GM19455 (cell line): Measurements from ENCODE around the gene MFNG.

Experiments
- ATAC-seq: cut with Tn5 transposase; IDR thresholded peaks from one replicate; pipeline ENCODE4 v1.9.1; 2021; ENCODE audit not compliant: unreplicated experiment

MFNG gene

DNA sequence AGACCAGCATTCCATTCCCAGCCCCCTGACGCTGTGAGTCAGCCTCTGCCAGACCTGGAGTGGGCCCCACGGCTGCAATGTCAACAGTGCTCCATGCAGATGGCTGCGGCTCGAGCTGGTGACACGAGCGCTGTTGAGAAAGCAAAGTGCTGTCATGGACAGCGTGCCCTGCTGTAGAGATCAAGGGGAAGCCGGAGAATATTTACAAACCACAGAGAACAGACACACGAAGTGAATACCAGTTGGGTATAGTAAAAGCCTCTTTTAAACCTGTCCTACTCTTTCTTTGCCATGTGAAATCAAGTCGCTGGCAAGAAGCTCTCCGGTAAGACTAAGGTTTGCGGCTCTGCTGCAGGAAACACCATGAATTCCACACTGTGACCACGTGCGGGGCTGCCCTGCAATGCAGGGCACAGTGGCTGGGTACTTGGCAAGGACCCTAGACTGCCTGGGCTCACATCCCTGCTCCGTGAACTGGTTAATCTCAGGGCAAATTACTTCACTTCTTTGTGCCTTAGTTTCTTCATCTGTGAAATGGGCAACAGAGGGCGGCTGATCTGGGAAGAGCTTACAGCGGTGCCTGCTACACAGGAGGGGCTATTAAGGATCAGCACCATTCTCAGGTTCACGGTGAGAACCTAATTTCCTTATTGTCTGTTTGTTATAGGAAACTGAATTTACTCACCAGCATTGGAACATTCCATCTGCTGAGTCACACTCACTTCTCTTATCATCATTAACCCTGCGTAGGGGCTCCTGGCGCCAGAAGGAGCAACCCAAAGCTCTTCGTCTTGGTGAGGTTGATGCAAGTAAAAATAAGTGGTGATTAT, 31.1 kb downstream of the MFNG start:
- ATAC-seq, result no peak

DNA sequence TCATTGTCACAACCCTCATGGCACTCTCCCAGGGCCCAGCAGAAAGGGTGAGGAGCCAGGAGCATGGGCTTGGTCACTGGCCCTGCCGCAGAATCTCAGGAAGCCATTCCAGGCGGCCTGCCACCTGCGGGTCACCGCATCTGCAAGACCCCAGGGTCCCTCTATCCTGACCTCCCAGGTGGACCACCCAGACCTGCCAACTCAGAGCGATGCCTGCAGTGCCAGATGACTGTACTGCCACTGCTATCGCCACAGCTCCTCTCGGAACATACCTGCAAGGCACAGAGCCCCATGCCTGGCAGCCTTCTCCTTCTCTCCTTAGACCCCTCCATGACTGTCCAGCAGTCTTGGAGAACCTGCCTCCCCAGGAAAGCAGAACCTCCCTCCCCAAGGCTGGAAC, 32.5 kb downstream of the MFNG start:
- no peak for ATAC-seq

GRCh38 chr22:37451218-37451617, 35.0 kb downstream of the MFNG start:
- no peak for ATAC-seq

DNA sequence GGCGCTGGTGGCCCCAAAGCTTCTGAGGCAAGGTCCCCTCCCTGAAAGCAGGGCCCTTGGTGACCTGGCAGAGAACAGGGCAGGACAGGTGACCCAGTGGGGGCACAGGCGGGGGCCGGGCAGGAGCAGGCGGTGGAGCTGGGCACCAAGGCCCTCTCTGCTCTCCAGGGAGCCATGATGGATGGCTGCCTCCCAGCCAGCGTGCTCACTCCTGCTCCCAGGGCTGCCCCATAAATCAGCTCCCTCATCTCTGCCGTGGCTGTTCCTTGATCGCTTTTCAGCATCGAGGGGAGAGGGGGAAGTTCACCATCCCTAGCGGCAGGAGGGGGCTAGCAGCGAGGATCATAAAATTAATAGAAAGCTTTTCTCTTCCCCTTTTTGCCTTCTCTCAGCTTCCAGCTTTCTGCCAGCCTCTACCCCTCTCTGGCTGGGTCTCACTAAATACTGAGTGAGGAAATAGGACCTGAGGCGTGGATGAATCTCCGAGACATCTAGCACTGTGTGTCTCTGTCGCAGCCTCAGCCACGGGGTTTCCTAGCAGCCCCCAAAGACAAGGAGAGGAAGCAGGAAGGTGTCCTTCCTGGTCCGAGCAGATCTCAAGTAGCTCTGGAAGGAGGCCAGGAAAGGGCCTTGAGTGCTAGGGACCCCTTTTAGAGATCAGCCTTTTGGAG, 36.7 kb downstream of the MFNG start:
- no peak for ATAC-seq

GRCh38 chr22:37448516-37449127, 37.6 kb downstream of the MFNG start:
- no peak for ATAC-seq

DNA sequence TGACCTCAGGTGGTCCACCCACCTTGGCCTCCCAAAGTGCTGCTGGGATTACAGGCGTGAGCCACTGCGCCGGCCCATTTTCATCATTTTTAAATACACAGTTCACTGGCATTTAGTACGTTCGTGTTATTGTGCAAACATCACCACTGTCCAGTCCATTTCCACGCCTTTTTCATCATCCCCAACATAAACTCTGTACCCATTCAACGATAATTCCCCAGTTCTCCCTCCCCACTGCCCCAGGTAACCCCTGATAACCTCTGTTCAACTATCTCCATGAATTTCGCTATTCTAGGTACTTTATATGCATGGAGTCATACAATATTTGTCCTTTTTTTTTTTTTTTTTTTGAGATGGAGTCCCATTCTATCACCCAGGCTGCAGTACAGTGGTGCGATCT, 40.7 kb downstream of the MFNG start:
- ATAC-seq, result no peak

DNA sequence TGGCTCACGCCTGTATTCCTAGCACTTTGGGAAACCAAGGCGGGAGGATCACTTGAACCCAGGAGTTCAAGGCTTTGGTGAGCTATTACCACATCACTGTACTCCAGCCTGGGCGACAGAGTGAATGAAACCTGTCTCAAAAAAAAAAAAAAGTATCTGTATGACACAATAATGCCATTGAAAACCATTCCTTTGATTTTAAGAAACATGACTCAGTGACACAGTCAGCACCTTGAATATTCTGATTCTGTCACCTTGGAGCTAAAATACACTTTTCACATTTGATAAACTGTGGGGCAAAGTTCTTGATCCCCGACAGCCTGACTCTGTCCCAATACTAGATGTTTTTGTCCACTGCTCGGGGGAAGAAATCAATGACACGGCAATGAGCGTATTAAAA, 42.2 kb downstream of the MFNG start:
- no peak for ATAC-seq

DNA sequence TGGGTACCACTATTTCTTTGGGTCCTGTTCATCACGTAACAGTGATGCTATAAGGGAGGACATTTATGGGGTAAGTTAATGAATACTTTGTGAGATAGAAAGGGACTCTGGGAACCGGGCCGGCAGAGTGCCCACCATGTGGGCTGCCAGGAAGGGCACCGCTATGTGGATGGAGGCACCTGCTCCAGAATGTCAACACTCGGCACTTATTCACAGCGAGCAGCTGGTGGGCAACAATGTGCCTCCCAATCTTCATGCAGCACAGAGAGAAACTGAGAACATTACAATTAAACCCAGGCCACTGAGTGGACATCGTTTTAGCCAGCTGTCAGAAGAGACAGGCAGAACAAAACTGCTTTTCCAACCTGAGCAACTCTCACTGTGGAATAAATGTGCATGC, 43.1 kb downstream of the MFNG start:
- ATAC-seq, result no peak

DNA sequence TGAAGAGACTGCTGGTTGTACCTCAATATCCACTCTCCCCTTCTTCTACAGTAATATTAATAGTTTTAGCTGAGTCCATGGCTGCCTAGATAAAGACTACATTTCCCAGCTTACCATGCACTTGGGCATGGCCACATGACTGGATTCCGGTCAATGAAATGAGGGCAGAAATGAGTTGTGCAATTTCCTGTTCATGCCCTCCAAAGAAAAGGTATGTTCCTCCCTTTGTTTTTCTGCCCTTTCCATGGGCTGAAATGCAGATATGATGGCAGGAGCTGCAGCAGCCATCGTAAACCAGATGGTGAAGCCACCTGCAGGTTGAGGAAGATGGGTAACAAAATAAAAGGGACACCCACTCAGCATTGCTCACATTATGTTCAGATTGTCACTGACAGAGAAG, 43.6 kb downstream of the MFNG start:
- no peak for ATAC-seq

DNA sequence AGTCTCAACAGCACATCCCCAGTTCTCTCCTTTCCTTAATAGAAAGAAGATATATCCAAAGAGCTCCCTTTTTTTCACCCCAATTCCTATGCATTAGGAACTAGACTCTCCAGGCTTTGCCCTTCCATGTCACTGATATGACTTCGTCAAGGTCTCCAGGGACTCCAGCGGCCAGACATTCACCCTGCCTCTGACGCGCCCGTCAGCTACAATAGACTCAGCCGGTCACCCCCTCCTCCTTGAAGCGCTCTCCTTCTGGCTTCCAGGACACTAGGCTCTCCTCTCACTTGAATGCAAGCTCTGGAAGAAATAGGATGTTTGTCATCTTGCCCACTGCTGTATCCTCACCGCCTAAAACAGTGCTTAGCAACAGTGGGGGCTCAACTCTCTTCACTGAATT, 44.0 kb downstream of the MFNG start:
- ATAC-seq, result no peak

- ATAC-seq, result no peak
These were observed 45.3 kb downstream of the MFNG start for GRCh38 chr22:37440875-37441274.

DNA sequence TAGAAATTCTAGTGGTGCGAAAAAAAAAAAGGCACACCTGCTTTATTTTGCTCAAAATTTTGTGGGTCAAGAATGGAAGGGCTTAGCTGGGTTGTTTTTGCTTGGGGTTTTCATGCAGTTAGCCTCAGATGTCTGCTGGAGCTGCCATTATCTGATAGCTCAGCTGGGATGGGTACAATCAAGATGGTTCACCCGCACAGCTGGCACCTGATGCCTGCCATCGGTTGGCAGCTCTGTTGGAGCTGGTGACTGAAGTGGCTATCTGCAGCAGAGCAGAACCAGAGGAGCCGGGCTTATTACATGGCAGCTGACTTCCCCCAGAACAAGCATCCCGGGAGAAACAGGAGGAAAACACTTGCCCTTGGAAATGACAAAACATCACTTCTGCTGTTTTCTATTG, 46.8 kb downstream of the MFNG start:
- no peak for ATAC-seq

DNA sequence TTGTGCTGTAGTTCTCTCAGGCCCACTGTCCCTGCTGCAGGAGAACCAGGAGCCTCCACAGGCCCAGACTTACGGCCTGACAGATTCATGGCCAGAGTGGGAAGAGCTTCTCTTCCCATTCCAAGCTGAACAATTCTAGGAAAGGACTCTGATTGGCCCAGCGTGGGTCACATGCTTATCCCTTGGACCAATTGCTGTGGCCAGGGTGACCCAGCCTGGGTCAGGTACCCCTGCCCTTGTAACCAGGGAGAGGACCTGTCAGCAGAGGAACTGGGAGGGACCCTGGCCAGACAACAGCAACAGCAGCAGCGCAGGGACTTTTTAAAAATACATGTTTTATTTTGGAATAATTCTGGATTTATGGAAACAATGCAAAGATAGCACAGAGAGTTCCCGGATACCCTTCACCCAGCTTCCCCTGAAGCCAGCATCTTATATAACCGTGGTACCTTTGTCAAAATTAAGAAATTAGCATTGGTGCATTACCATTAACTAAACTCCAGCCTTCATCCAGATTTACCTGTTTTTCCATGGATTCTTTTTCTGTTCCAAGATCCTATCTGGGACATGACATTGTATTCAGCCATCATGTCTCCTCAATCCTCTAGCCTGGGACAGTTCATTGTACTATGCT, 50.1 kb downstream of the MFNG start:
- no peak for ATAC-seq

DNA sequence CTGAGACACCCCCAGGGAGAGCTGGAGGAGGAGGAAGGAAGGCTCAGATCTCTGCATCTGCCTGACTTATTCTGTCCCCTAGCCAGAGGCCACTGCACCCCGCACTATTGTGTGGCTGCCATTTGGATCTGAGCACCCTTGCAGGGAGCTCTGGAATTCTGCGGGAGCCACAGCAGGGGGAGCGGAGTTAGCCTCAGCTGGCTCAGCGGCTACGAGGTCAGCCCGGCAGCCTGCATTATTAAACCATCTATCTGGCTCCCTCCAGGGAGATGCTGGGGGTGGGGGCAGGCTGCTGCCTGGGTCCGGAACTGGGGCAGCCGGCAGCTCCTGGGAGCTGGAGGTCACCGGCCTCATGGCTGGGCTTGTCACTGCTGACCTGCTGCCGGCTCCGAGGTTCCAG, 52.4 kb downstream of the MFNG start:
- ATAC-seq, result no peak

- no peak for ATAC-seq
These were observed 53.5 kb downstream of the MFNG start for GRCh38 chr22:37432708-37433054.

- ATAC-seq, result no peak
These were observed 54.1 kb downstream of the MFNG start for GRCh38 chr22:37431801-37432707.

DNA sequence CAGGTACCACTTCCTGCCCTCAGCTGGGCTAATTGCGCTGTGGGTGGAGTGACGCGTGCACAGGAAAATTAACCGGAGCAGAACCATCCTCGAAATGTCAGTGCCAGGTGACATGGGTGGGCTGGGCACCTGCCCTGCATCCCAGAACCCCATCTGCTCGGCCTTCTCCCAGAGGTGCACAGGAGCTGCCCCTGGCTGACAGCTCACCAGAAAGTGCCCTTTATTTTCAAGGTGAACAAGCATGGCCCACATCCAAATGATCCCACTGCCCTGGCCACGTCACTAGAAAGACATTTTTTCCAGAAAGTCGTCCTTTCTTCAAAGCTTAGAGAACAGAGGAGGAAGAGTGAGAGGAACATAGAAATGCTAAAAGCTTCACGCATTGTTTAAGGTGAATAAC, 54.8 kb downstream of the MFNG start:
- no peak for ATAC-seq

DNA sequence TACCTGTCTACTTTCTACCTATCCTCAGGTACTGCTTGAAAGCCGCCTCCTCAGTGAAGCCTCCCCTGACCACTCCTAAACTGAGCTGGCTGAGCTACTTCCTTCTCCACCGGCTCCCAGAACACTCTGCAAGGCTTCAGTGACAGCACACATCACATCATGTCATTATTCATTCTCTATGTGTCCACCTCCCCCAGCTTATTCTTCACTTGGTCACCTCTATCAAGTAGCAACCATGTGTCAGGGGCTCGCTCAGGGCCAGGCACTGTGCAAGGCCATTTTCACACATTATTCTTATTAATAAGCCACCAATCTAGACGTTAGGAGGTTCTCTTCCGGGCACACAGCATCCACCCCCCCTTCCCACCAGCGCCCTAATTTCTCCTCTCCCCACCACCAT, 55.2 kb downstream of the MFNG start:
- no peak for ATAC-seq

- ATAC-seq, result no peak
These were observed 57.3 kb downstream of the MFNG start for GRCh38 chr22:37428649-37429586.
